NCI-H510A treated with DMSO at 0.1 percent for 48 hours (cell line): Measurements from ENCODE around the gene VIPR2.
"Not testable (repeated sequence)": the region's sequence is repeated elsewhere in the genome, so short reads cannot be mapped to it uniquely, and the experiment has no call there.

Experiments used
- DNase-seq: peaks from one replicate; lab custom pipeline; 2025; lab: John Stamatoyannopoulos, UW

VIPR2 gene

GRCh38 chr7:159105066-159105780 lies 39.4 kb downstream of the VIPR2 start:
- DNase-seq: no peak

GRCh38 chr7:159104188-159104920 lies 40.3 kb downstream of the VIPR2 start:
- peak; percentile 10 for DNase-seq

GRCh38 chr7:159103382-159104187 lies 41.1 kb downstream of the VIPR2 start:
- no peak for DNase-seq

- DNase-seq: no peak
Measured at GRCh38 chr7:159102681-159103381, 41.8 kb downstream of the VIPR2 start.

GRCh38 chr7:159101661-159102091 lies 43.0 kb downstream of the VIPR2 start:
- DNase-seq: not testable (repeated sequence)

GRCh38 chr7:159101083-159101395 lies 43.6 kb downstream of the VIPR2 start:
- DNase-seq: not testable (repeated sequence)

- DNase-seq: not testable (repeated sequence)
Measured at GRCh38 chr7:159100281-159101082, 44.2 kb downstream of the VIPR2 start.

GRCh38 chr7:159099711-159100231 lies 44.9 kb downstream of the VIPR2 start:
- DNase-seq: no peak

GRCh38 chr7:159098811-159099655 lies 45.6 kb downstream of the VIPR2 start:
- DNase-seq: no peak

GRCh38 chr7:159098424-159098786 lies 46.3 kb downstream of the VIPR2 start:
- no peak for DNase-seq

- no peak for DNase-seq
Measured at GRCh38 chr7:159097661-159098423, 46.8 kb downstream of the VIPR2 start.

- DNase-seq: no peak
Measured at GRCh38 chr7:159096736-159097581, 47.7 kb downstream of the VIPR2 start.

GRCh38 chr7:159095979-159096411 lies 48.7 kb downstream of the VIPR2 start:
- no peak for DNase-seq

GRCh38 chr7:159094919-159095915 lies 49.5 kb downstream of the VIPR2 start:
- no peak for DNase-seq

GRCh38 chr7:159094023-159094740 lies 50.5 kb downstream of the VIPR2 start:
- DNase-seq: no peak

- DNase-seq: no peak
Measured at GRCh38 chr7:159093351-159093971, 51.2 kb downstream of the VIPR2 start.
